GM20000 (cell line): ENCODE measurements around the gene LRRC61.
"Not testable (repeated sequence)": the region's sequence is repeated elsewhere in the genome, so short reads cannot be mapped to it uniquely, and the experiment has no call there.

Source experiments
- DNase-seq: peaks from one replicate; pipeline ENCODE4 v3.0.0; 2012; ENCODE audit warnings: low spot score
- CTCF ChIP-seq: IDR thresholded peaks from 2 replicates; pipeline ENCODE4 v1.5.1; 2012; ENCODE audit warnings: mild to moderate bottlenecking, control low read depth; ENCODE audit errors: extremely low read depth, missing control alignments

LRRC61 gene

GRCh38 chr7:150304499-150305258 lies 18.5 kb upstream of the LRRC61 start:
- DNase-seq = not testable (repeated sequence)

GRCh38 chr7:150305259-150305902 lies 17.8 kb upstream of the LRRC61 start:
- not testable (repeated sequence) for DNase-seq

- DNase-seq = not testable (repeated sequence)
Observed at GRCh38 chr7:150305903-150306284, 17.3 kb upstream of the LRRC61 start.

- not testable (repeated sequence) for DNase-seq
Observed at GRCh38 chr7:150306377-150306776, 16.8 kb upstream of the LRRC61 start.

GRCh38 chr7:150307129-150307528 lies 16.0 kb upstream of the LRRC61 start:
- no peak for TF ChIP-seq CTCF
- no peak for DNase-seq

GRCh38 chr7:150307904-150308303 lies 15.3 kb upstream of the LRRC61 start:
- no peak for TF ChIP-seq CTCF
- DNase-seq = no peak

GRCh38 chr7:150308575-150308974 lies 14.6 kb upstream of the LRRC61 start:
- no peak for DNase-seq
- no peak for TF ChIP-seq CTCF

GRCh38 chr7:150311146-150311545 lies 12.0 kb upstream of the LRRC61 start:
- no peak for TF ChIP-seq CTCF
- DNase-seq = no peak

- no peak for DNase-seq
- TF ChIP-seq CTCF = no peak
Observed at GRCh38 chr7:150311711-150312110, 11.4 kb upstream of the LRRC61 start.

GRCh38 chr7:150312649-150313366 lies 10.3 kb upstream of the LRRC61 start:
- not testable (repeated sequence) for DNase-seq
